Adrenal gland (tissue), 12 donors: ENCODE results near the gene A4GALT. TPM values are rescaled to one million over a fixed set of nuclear protein-coding genes. Genes with fewer than 3 reads are reported as not detected.

ENCODE experiments used
- DNase-seq, 7 donors: peaks; one replicate each; pipeline ENCODE4 v3.0.0-alpha.2; 2019 to 2020
- H3K27ac ChIP-seq, 5 donors: fragments of 200-600 bp; sonication (generic) in 4 of 5; 1 replicate in 3 of 5; 2 replicates in 2 of 5; pipeline versions ENCODE4 v1.5.1 to v1.8.0; 2016 to 2020; ENCODE audit warnings: mild to moderate bottlenecking in 1 of 5
- H3K27me3 ChIP-seq: fragments of 200-600 bp; 2 replicates; pipeline ENCODE4 v1.8.0; 2021
- H3K36me3 ChIP-seq, 2 donors: fragments of 200-600 bp; replicated peaks in 1 of 2; 1 replicate in 1 of 2; 2 replicates in 1 of 2; pipeline versions ENCODE4 v1.5.1 to v1.8.0; 2018 to 2022
- H3K4me1 ChIP-seq, 2 donors: fragments of 200-600 bp; replicated peaks in 1 of 2; 1 replicate in 1 of 2; 2 replicates in 1 of 2; pipeline versions ENCODE4 v1.5.1 to v1.8.0; 2018 to 2021
- H3K4me3 ChIP-seq, 4 donors: fragments of 200-600 bp; sonication (generic) in 3 of 4; one replicate each; pipeline ENCODE4 v1.5.1; 2016 to 2018
- H3K9me3 ChIP-seq, 3 donors: fragments of 200-600 bp; sonication (generic) in 1 of 3; replicated peaks in 1 of 3; 1 replicate in 2 of 3; 2 replicates in 1 of 3; pipeline versions ENCODE4 v1.5.1 to v1.8.0; 2016 to 2021
- CTCF ChIP-seq, 6 experiments: fragments of 450-650 bp in 4 of 6; fragments of 200-600 bp in 2 of 6; sonication (generic) in 1 of 6; IDR thresholded peaks; 1 replicate in 5 of 6; 2 replicates in 1 of 6; pipeline versions ENCODE4 v1.5.1 to v1.8.0; 2016 to 2021; ENCODE audit warnings: antibody characterized with exemption in 6 of 6, mild to moderate bottlenecking in 2 of 6, moderate library complexity in 1 of 6
- POLR2A ChIP-seq, 2 donors: fragments of 450-650 bp; IDR thresholded peaks; one replicate each; pipeline ENCODE4 v1.6.1; 2017; ENCODE audit warnings: antibody characterized with exemption in 2 of 2, mild to moderate bottlenecking in 2 of 2, moderate library complexity in 1 of 2
- WGBS, 4 donors: extraction: QIAGEN DNeasy Blood & Tissue Kit in 2 of 4; methylation state at CpG; one replicate each; pipeline versions ENCODE4 v1.1.5 to v1.1.7; 2013 to 2017; 5-methylcytosine and 5-hydroxymethylcytosine counted together
- intact Hi-C, 2 donors: fragments of 100-400 bp; cut with DNase I; formaldehyde crosslinking; loops; one replicate each; pipeline versions ENCODE4 v1.14.1 to v1.15.0; 2022 to 2023
- polyA plus RNA-seq, 3 donors: library from polyadenylated mRNA; stranded (reverse); fragments of 200-250 nt in 2 of 3; fragments of 350-450 nt in 1 of 3; fragmentation: Illumina TruSeq in 1 of 3; extraction: RNeasy Lipid Tissue Mini Kit (QIAGEN cat#74804) in 1 of 3; gene quantifications; one replicate each; pipeline ENCODE4 v1.2.3, GENCODE V29; 2013 to 2014
- small RNA-seq, 2 donors: library from RNA; depleted of rRNA; stranded (forward); fragments of <200 nt; gene quantifications; one replicate each; pipeline ENCODE3, GENCODE V24; 2016
- total RNA-seq, 9 donors: library from RNA; depleted of rRNA in 4 of 9; stranded (reverse); fragments of >200 nt in 4 of 9; fragments of 120-200 nt in 1 of 9; fragmentation: NEBNext Ultra II Directional in 1 of 9; extraction: Animal tissue kit (Norgen Biotek cat#: 25700) in 1 of 9; gene quantifications; one replicate each; pipeline versions ENCODE4 v1.1.0 to v1.2.4, GENCODE V29; 2013 to 2023
- donor health status: healthy with polysubstance abuse.
- donor health status: Bipolar disorder and iron deficiency.
- donor health status: DM: yes; HTN: yes; CAD: no.
- donor health status: DM: no; HTN: no; CAD: no.
- donor health status: DM: no; HTN: no; CAD: no.
- donor health status: DM: yes; HTN: yes; CAD: no.

Gene A4GALT
- total and polyA plus RNA-seq, 12 donors = 1.9 to 29.8 (median 17.4) TPM

- Histone ChIP-seq H3K36me3 (no peaks in the 10 kb centered on the region), H3K4me1 (peaks cover 65 to 83% of the 10 kb centered on the region in 2 donors), H3K4me3 (no peak overlapping the region), H3K27me3 (no peaks in the 10 kb centered on the region), H3K9me3 (no peaks in the 10 kb centered on the region), H3K27ac (peak overlapping the region; percentile 69 to 94 (median 77))
- DNase-seq = peak in 3 of 7 donors; percentile 35 to 72 (median 64)
- TF ChIP-seq POLR2A (IDR thresholded peaks at IDR 0.05) (no peak), CTCF (IDR thresholded peaks at IDR 0.05) (no peak)
- intact Hi-C loops = no loop called here
- 59 to 90% (median 75%) methylated on average over 5 to 14 of the region's 14 CpGs for WGBS, 4 donors
Measured at GRCh38 chr22:42643634-42644421, 76.8 kb downstream of the A4GALT start.

- TF ChIP-seq CTCF (IDR thresholded peaks at IDR 0.05) (no peak), POLR2A (IDR thresholded peaks at IDR 0.05) (no peak)
- Histone ChIP-seq H3K4me1 (peaks cover 61 to 78% of the 10 kb centered on the region in 2 donors), H3K36me3 (no peaks in the 10 kb centered on the region), H3K27me3 (no peaks in the 10 kb centered on the region), H3K9me3 (no peaks in the 10 kb centered on the region), H3K27ac (peak overlapping the region; percentile 57 to 94 (median 77)), H3K4me3 (no peak overlapping the region)
- DNase-seq = no peak
- intact Hi-C loops = no loop called here
- 73 to 82% (median 79%) methylated on average over 3 to 12 of the region's 12 CpGs for WGBS, 4 donors
Measured at GRCh38 chr22:42642806-42643633, 77.7 kb downstream of the A4GALT start.

Small RNA genes lying within 50 kb of the gene (small RNA-seq; reads per million reads assigned to genes)
- 0 reads per million in 2 donors for gene RF00019

Other genes with a start within 250 kb of the A4GALT start
- 10 to 100 TPM; 24.0 to 53.9 (median 38.9) TPM for gene RRP7A, start 201.1 kb downstream of the A4GALT start, total RNA-seq
- gene RRP7A, start 201.1 kb downstream of the A4GALT start, polyA plus RNA-seq = 10 to 100 TPM; 10.3 to 34.9 (median 28.7) TPM
- 10 to 100 TPM in 1 of 9 donors, 1 to 10 TPM in 8; 1.1 to 11.6 (median 6.0) TPM for gene SERHL2, start 166.9 kb downstream of the A4GALT start, total RNA-seq
- gene SERHL2, start 166.9 kb downstream of the A4GALT start, polyA plus RNA-seq = 1 to 10 TPM; 3.4 to 5.8 (median 5.3) TPM
- 10 to 100 TPM; 32.1 to 80.2 (median 46.7) TPM for gene POLDIP3, start 106.0 kb downstream of the A4GALT start, total RNA-seq
- 10 to 100 TPM; 18.7 to 66.1 (median 24.1) TPM for gene POLDIP3, start 106.0 kb downstream of the A4GALT start, polyA plus RNA-seq
- gene ATP5MGL, start 80.3 kb downstream of the A4GALT start, total RNA-seq = under 1 TPM in 5 of 9 donors, not detected in 4; 0.31 to 0.86 (median 0.71) TPM
- not detected for gene ATP5MGL, start 80.3 kb downstream of the A4GALT start, polyA plus RNA-seq
- gene CYB5R3, start 71.5 kb downstream of the A4GALT start, total RNA-seq = 100 to 1,000 TPM; 187 to 578 (median 271) TPM
- gene CYB5R3, start 71.5 kb downstream of the A4GALT start, polyA plus RNA-seq = 100 to 1,000 TPM; 101 to 313 (median 201) TPM
- 100 to 1,000 TPM in 8 of 9 donors, 10 to 100 TPM in 1; 98.9 to 183 (median 120) TPM for gene ARFGAP3, start 136.4 kb upstream of the A4GALT start, total RNA-seq
- 100 to 1,000 TPM in 1 of 3 donors, 10 to 100 TPM in 2; 48.7 to 268 (median 71.7) TPM for gene ARFGAP3, start 136.4 kb upstream of the A4GALT start, polyA plus RNA-seq